GM18951 (cell line): ENCODE results near the gene VPS37B.
"Not testable (repeated sequence)": the region's sequence is repeated elsewhere in the genome, so short reads cannot be mapped to it uniquely, and the experiment has no call there.

ENCODE experiments used
- POLR2A ChIP-seq: IDR thresholded peaks from 4 replicates; pipeline ENCODE4 v1.6.1; 2011; ENCODE audit warnings: mild to moderate bottlenecking; ENCODE audit not compliant: insufficient read length, insufficient read depth; ENCODE audit errors: extremely low read depth
- in situ Hi-C: fragments of 300-500 bp; cut with MboI; formaldehyde crosslinking; loops from one replicate; pipeline ENCODE4 v1.12.0; 2022; ENCODE audit warnings: low sequenced_read_pairs, mixed read lengths, inconsistent platforms; ENCODE audit not compliant: unreplicated experiment

VPS37B gene

GRCh38 chr12:122928404-122929147 is 32.7 kb upstream of the VPS37B start:
- in situ Hi-C loops, result no loop called here
- TF ChIP-seq POLR2A, result no peak

DNA sequence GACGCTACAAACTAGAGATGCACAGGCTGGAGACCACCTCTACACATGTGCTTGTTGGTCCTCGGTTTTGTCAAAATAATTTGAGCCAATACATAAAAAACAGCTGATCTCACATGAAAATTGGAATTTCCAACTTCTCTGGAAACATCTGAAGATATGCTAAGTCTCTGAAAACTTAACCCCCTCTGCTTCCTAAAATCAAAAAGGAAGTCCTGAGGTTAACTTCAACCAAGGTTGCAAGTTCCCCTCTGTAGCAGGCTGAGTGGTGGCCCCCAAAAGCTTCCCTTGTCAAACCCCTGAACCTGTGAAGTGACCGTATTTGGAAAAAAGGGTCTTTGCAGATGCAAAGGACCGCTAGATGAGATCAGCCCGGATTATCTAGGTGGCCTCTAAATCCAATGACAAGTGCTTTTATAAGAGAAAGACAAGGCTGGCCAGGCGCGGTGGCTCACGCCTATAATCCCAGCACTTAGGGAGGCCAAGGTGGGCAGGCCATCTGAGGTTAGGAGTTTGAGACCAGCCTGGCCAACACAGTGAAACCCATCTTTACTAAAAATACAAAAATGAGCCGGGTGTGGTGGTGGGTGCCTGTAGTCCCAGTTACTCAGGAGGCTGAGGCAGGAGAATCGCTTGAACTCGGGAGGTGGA is 32.0 kb upstream of the VPS37B start:
- in situ Hi-C loops, result no loop called here
- no peak for TF ChIP-seq POLR2A

DNA sequence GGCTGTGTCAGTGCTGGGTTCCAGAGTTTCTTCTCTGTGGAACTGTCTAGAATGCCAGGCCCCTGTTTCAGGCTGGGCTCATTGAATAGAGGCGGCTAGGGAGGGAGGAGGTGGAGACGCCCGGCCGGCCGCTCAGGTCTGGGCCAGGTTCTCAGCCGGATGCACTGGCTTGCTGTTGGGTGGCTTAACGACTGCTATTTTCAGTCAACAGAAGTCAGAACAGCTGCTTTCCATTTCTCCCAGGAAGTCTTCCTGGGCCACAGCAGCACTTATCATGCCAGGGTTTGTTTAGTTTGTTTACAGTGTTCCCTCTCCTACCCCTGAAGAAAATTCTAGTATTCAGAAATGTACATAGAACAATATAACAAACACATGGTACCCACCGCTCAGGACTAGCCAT is 26.0 kb upstream of the VPS37B start:
- in situ Hi-C loops, result no loop called here
- no peak for TF ChIP-seq POLR2A

DNA sequence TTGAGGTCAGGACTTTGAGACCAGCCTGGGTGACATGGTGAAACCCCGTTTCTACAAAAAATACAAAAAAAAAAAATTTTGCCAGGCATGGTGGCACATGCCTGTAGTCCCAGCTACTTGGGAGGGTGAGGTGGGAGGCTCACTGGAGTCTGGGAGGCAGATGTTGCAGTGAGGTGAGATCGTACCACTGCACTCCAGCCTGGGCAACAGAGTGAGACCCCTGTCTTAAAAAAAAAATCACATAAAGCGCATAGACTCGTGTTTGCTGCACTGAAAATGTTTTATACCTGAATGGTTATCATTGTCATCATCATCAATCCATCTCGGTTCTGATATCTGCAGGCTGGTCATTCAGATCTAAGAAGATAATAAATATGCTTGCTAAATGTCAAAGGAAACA is 24.8 kb upstream of the VPS37B start:
- TF ChIP-seq POLR2A, result no peak
- in situ Hi-C loops, result no loop called here

- in situ Hi-C loops, result no loop called here
- TF ChIP-seq POLR2A, result no peak
Observed at GRCh38 chr12:122918827-122919226, 22.9 kb upstream of the VPS37B start.

DNA sequence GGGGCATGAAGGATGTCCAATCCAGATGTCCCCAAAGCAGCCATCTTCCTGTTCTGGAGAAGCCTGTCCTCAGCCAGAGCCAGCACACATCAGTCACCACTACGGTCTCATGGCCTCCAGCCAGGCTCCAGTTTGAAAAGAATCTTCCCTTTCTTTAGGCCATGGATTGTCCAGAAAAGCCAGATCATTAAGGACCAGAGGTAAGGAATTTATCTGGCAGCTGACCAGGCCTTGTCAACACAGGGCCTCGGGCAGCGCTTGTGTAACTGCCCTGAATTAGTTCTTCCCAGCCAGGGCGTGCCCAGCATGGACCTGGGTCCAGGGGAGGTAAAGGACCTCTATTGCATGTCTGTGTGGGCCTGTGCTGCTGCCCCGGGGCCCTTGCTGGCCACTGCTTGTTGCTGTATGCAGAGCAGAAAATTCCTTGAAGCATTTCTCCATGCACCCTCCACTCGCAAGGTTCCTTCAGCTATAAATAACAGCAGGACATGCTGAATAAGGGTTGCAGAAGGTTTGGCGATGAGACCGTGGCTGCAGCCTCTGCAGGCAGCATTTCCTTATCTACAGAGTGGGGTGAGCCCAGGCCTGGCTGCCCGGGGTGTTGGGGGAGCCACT is 21.7 kb upstream of the VPS37B start:
- TF ChIP-seq POLR2A, result no peak
- in situ Hi-C loops, result no loop called here

DNA sequence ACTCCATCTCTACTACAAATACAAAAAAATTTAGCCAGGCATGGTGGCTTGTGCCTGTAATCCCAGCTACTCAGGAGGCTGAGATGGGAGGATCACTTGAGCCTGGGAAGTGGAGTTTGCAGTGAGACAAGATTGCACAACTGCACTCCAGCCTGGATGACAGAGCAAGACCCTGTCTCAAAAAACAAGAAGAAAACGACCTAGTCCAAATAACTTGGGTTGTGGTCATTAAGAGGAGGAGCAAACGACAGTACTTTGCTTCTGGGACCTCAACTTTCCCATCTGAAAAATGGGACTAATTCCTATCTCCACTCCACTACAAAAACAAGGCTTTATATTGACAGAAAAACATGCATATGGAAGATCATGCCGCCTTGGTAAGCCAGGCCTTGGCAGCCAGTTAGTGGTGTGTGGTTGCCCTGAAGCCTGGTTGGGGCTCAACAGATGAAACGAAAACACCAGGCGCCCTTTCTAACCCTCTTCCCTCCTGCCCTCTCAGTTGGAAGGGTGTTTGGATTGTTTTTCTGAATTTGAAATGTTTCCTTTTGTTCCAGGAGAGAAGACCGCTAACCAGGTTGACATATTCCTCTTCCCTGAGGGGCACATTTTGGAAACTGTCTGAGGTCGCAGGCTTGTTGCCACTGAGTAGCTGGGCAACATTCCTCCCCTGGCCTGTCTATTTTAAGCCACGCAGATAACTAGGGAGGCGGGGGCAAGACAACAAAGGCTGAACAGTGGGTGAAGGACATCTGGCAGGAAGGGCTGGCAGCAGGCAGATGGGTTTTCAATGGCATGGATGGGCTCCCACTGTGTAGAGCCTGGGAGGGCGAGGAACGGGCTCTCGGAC is 13.7 kb upstream of the VPS37B start:
- TF ChIP-seq POLR2A, result no peak
- in situ Hi-C loops, result no loop called here

GRCh38 chr12:122908915-122909314 is 13.0 kb upstream of the VPS37B start:
- in situ Hi-C loops, result no loop called here
- no peak for TF ChIP-seq POLR2A

DNA sequence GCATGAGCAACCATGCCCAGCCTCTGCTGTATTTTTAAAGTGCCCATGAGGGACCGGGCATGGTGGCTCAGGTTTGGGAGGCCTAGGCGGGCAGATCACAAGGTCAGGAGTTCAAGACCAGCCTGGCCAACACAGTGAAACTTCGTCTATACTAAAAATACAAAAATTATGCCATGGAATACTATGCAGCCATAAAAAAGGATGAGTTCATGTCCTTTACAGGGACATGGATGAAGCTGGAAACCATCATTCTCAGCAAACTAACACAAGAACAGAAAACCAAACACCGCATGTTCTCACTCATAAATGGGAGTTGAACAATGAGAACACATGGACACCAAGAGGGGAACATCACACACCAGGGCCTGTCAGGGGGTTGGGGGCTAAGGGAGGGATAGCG is 9.3 kb upstream of the VPS37B start:
- in situ Hi-C loops, result not testable (repeated sequence)

- TF ChIP-seq POLR2A, result no peak
- in situ Hi-C loops, result no loop called here
Observed at GRCh38 chr12:122903693-122904034, 7.7 kb upstream of the VPS37B start.

GRCh38 chr12:122902854-122903692 is 7.1 kb upstream of the VPS37B start:
- in situ Hi-C loops, result no loop called here
- no peak for TF ChIP-seq POLR2A

- no peak for TF ChIP-seq POLR2A
- in situ Hi-C loops, result no loop called here
Observed at GRCh38 chr12:122899887-122900286, 4.0 kb upstream of the VPS37B start.

- in situ Hi-C loops, result no loop called here
- TF ChIP-seq POLR2A, result no peak
Observed at GRCh38 chr12:122896662-122897061, 738 bp upstream of the VPS37B start.
